Esophagus mucosa (tissue), 1 donor: ENCODE data around the gene LEMD2. TPM values are rescaled to one million over a fixed set of nuclear protein-coding genes. Genes with fewer than 3 reads are reported as not detected.

Experiments
- ATAC-seq: fragments of 200-7000 bp; cut with Tn5 transposase; one replicate; pipeline ENCODE4 v1.9.1; 2020
- total RNA-seq: library from RNA; stranded (reverse); gene quantifications from one replicate; pipeline ENCODE4 v1.2.4, GENCODE V29; 2023
- donor health status: DM: yes; HTN: yes; CAD: no.

The LEMD2 gene
- total RNA-seq, 1 donor from 2014 or later: 36.4 TPM

GRCh38 chr6:33772082-33772830 is 16.7 kb downstream of the LEMD2 start:
- ATAC-seq: peak; percentile 22

- ATAC-seq: peak; percentile 68
Measured at GRCh38 chr6:33771146-33772081, 17.5 kb downstream of the LEMD2 start.

- no peak for ATAC-seq
Measured at GRCh38 chr6:33770833-33771145, 18.1 kb downstream of the LEMD2 start.

GRCh38 chr6:33770124-33770832 is 18.7 kb downstream of the LEMD2 start:
- ATAC-seq: no peak

- no peak for ATAC-seq
Measured at GRCh38 chr6:33769248-33769821, 19.6 kb downstream of the LEMD2 start.

GRCh38 chr6:33768644-33769120 is 20.2 kb downstream of the LEMD2 start:
- ATAC-seq: peak; percentile 62

- ATAC-seq: no peak
Measured at GRCh38 chr6:33766921-33767907, 21.7 kb downstream of the LEMD2 start.

GRCh38 chr6:33765368-33765767 is 23.6 kb downstream of the LEMD2 start:
- ATAC-seq: no peak

GRCh38 chr6:33764036-33764435 is 24.9 kb downstream of the LEMD2 start:
- ATAC-seq: no peak

- no peak for ATAC-seq
Measured at GRCh38 chr6:33763483-33763882, 25.4 kb downstream of the LEMD2 start.

- ATAC-seq: no peak
Measured at GRCh38 chr6:33762713-33763112, 26.2 kb downstream of the LEMD2 start.

GRCh38 chr6:33761922-33762629 is 26.9 kb downstream of the LEMD2 start:
- peak; percentile 68 for ATAC-seq

- no peak for ATAC-seq
Measured at GRCh38 chr6:33761581-33761921, 27.4 kb downstream of the LEMD2 start.

- no peak for ATAC-seq
Measured at GRCh38 chr6:33759887-33760629, 28.9 kb downstream of the LEMD2 start.

- ATAC-seq: peak; percentile 20
Measured at GRCh38 chr6:33758815-33759216, 30.1 kb downstream of the LEMD2 start.

GRCh38 chr6:33757906-33758305 is 31.0 kb downstream of the LEMD2 start:
- no peak for ATAC-seq

- no peak for ATAC-seq
Measured at GRCh38 chr6:33757113-33757512, 31.8 kb downstream of the LEMD2 start.

- no peak for ATAC-seq
Measured at GRCh38 chr6:33756211-33756954, 32.5 kb downstream of the LEMD2 start.
